HepG2 (cell line): ENCODE data around the gene MTHFD2L. TPM values are rescaled to one million over a fixed set of nuclear protein-coding genes. Genes with fewer than 3 reads are reported as not detected.

Experiments used
- ATAC-seq: fragments of 200-7000 bp; cut with Tn5 transposase; 3 replicates; pipeline ENCODE4 v1.9.1; 2020; ENCODE audit warnings: mild to moderate bottlenecking, moderate library complexity
- BruUV-seq: library from RNA; stranded (reverse); fragments of 400-500 nt; replicated peaks from 2 replicates; lab custom pipeline; 2021; lab: Mats Ljungman, UMichigan
- CTCF ChIA-PET: fragments of 300-600 bp; formaldehyde crosslinking; extraction: SDS; loops from one replicate; lab custom pipeline; 2021; ENCODE audit warnings: low total read pairs, inconsistent platforms, low intra/inter-chr PET ratio; lab: Yijun Ruan, JAX
- POLR2A ChIA-PET: fragments of 350-600 bp; sonication (Branson Sonifier 250); formaldehyde crosslinking; loops from one replicate; lab custom pipeline; 2020; ENCODE audit warnings: antibody characterized with exemption, inconsistent platforms; lab: Yijun Ruan, JAX
- DNase-seq: peaks from one replicate; pipeline ENCODE4 v3.0.0-alpha.2; 2015; ENCODE audit warnings: low spot score
- FAIRE-seq: peaks from 3 replicates; lab custom pipeline; 2011; peaks lifted over from hg19 to GRCh38; lab: Jason Lieb, UNC
- H2AFZ ChIP-seq: one replicate; pipeline ENCODE4 v1.6.1; 2011; ENCODE audit warnings: low read length, inconsistent platforms
- H3K27ac ChIP-seq: fragments of 300-600 bp; 3 replicates; pipeline ENCODE4 v1.8.0; 2011; ENCODE audit warnings: mixed run types, mild to moderate bottlenecking, mixed read lengths, low read length, inconsistent platforms; ENCODE audit not compliant: insufficient read depth; ENCODE audit errors: extremely low read length
- H3K27me3 ChIP-seq, 2 experiments: fragments of 200-600 bp in 1 of 2; 2 replicates in 1 of 2; 3 replicates in 1 of 2; pipeline versions ENCODE4 v1.6.0 to v1.8.0; 2011; ENCODE audit warnings: low read length in 2 of 2, mild to moderate bottlenecking in 2 of 2, moderate library complexity in 2 of 2, inconsistent platforms in 1 of 2; ENCODE audit not compliant: insufficient read depth in 2 of 2, control insufficient read depth in 1 of 2
- H3K36me3 ChIP-seq, 2 experiments: fragments of 200-600 bp in 1 of 2; replicated peaks in 1 of 2; 2 replicates in 1 of 2; 3 replicates in 1 of 2; pipeline versions ENCODE4 v1.5.1 to v1.8.0; 2011; ENCODE audit warnings: low read length in 2 of 2, inconsistent platforms in 1 of 2; ENCODE audit not compliant: insufficient read depth in 2 of 2, control insufficient read depth in 1 of 2
- H3K4me1 ChIP-seq: 2 replicates; pipeline ENCODE4 v1.5.1; 2012; ENCODE audit warnings: low read length, inconsistent platforms; ENCODE audit not compliant: insufficient read depth
- H3K4me2 ChIP-seq: 2 replicates; pipeline ENCODE4 v1.6.0; 2011; ENCODE audit warnings: low read depth, low read length, inconsistent platforms
- H3K4me3 ChIP-seq, 3 experiments: fragments of 200-600 bp in 1 of 3; sonication (generic), shearing (Covaris generic) in 1 of 3; replicated peaks in 1 of 3; 2 replicates each; pipeline ENCODE4 v1.5.1; 2011 to 2016; ENCODE audit warnings: low read length in 3 of 3, inconsistent platforms in 2 of 3, low read depth in 2 of 3, mild to moderate bottlenecking in 2 of 3, control low read depth in 1 of 3, mixed read lengths in 1 of 3; ENCODE audit not compliant: insufficient read depth in 1 of 3
- H3K79me2 ChIP-seq: one replicate; pipeline ENCODE4 v1.6.1; 2011; ENCODE audit warnings: low read length, inconsistent platforms; ENCODE audit not compliant: insufficient read depth
- H3K9ac ChIP-seq: 2 replicates; pipeline ENCODE4 v1.6.0; 2011; ENCODE audit warnings: mild to moderate bottlenecking, low read depth, low read length, inconsistent platforms; ENCODE audit not compliant: insufficient read depth
- H3K9me3 ChIP-seq: 2 replicates; pipeline ENCODE4 v1.5.1; 2012; ENCODE audit warnings: mild to moderate bottlenecking, low read length
- H4K20me1 ChIP-seq: 2 replicates; pipeline ENCODE4 v1.6.0; 2011; ENCODE audit warnings: inconsistent platforms, mild to moderate bottlenecking, low read length, moderate library complexity; ENCODE audit not compliant: insufficient read depth
- ARNT2 ChIP-seq: sonication (generic); formaldehyde crosslinking; IDR thresholded peaks from 2 replicates; pipeline ENCODE4 v1.8.0; 2022; ENCODE audit warnings: mild to moderate bottlenecking, low read depth, missing genetic modification reagents, moderate library complexity
- NFIB ChIP-seq: sonication (generic); formaldehyde crosslinking; IDR thresholded peaks from 2 replicates; pipeline ENCODE4 v1.9.0; 2021; ENCODE audit warnings: missing genetic modification reagents, mild to moderate bottlenecking, borderline replicate concordance
- RFX3 ChIP-seq: IDR thresholded peaks from 2 replicates; pipeline ENCODE4 v1.6.1; 2016; ENCODE audit warnings: missing biosample characterization, missing genetic modification reagents
- ZMYM3 ChIP-seq: sonication (generic); formaldehyde crosslinking; IDR thresholded peaks from 2 replicates; pipeline ENCODE4 v1.5.1; 2020; ENCODE audit warnings: mild to moderate bottlenecking, missing genetic modification reagents
- ZNF619 ChIP-seq: sonication (generic); formaldehyde crosslinking; IDR thresholded peaks from 2 replicates; pipeline ENCODE4 v1.4.0; 2020; ENCODE audit warnings: mild to moderate bottlenecking, missing genetic modification reagents
- ZNF672 ChIP-seq: sonication (generic); formaldehyde crosslinking; IDR thresholded peaks from 2 replicates; pipeline ENCODE4 v1.8.1; 2022; ENCODE audit warnings: missing genetic modification reagents
- ZNF770 ChIP-seq: sonication (generic); formaldehyde crosslinking; IDR thresholded peaks from 2 replicates; pipeline ENCODE4 v1.5.0; 2020; ENCODE audit warnings: mild to moderate bottlenecking, missing genetic modification reagents
- ZNF841 ChIP-seq: sonication (generic); formaldehyde crosslinking; IDR thresholded peaks from 2 replicates; pipeline ENCODE4 v1.8.1; 2023; ENCODE audit warnings: missing genetic modification reagents, borderline replicate concordance
- ZXDC ChIP-seq: sonication (generic); formaldehyde crosslinking; IDR thresholded peaks from 2 replicates; pipeline ENCODE4 v1.5.0; 2020; ENCODE audit warnings: mild to moderate bottlenecking, missing genetic modification reagents
- in situ Hi-C: cut with HindIII; loops from 2 replicates; pipeline ENCODE4 v1.10.0; 2017; ENCODE audit warnings: low pct_unique_long_range_greater_than_20kb; ENCODE audit not compliant: extremely low pct_ligation_motif_present
- intact Hi-C: fragments of 100-400 bp; cut with micrococcal nuclease; formaldehyde crosslinking; loops from one replicate; pipeline ENCODE4 v1.10.0; 2022; ENCODE audit not compliant: unreplicated experiment
- polyA plus RNA-seq, 8 experiments: library from polyadenylated mRNA; depleted of rRNA in 3 of 8; stranded (reverse) in 7 of 8; unstranded in 1 of 8; fragments of >200 nt; fragmentation: Illumina TruSeq in 4 of 8; extraction: Trizol in 4 of 8; gene quantifications; 2 replicates each; pipeline versions ENCODE4 v1.2.1 to v1.2.3, GENCODE V29; 2011 to 2016; ENCODE audit warnings: low read depth in 4 of 8, missing spikeins in 1 of 8, mixed read lengths in 1 of 8; ENCODE audit not compliant: insufficient read depth in 1 of 8
- total RNA-seq, 5 experiments: library from RNA; depleted of rRNA; stranded (reverse); fragments of >200 nt; fragmentation: Illumina TruSeq; extraction: Trizol; gene quantifications; 2 replicates each; pipeline ENCODE4 v1.2.3, GENCODE V29; 2016; ENCODE audit warnings: low read depth in 1 of 5

MTHFD2L gene
- total and polyA plus RNA-seq, 2 of the 13 experiments (the other 11 are each of a cell fraction or from before 2014, with no cell fraction given) = 10.5 to 14.9 TPM

GRCh38 chr4:74235135-74235534 lies 77.2 kb downstream of the MTHFD2L start:
- H3K79me2 ChIP-seq = no peaks in the 10 kb centered on the region
- ChIA-PET POLR2A (no interaction called here), CTCF (no interaction called here)
- H3K27ac ChIP-seq = no peak overlapping the region
- no peak overlapping the region for H2AFZ ChIP-seq
- FAIRE-seq = no peak
- H3K4me3 ChIP-seq = no peak overlapping the region
- no peak overlapping the region for H3K9ac ChIP-seq
- intact Hi-C loops = no loop called here
- H3K4me2 ChIP-seq = no peak overlapping the region
- no peaks in the 10 kb centered on the region for H3K27me3 ChIP-seq
- no peak for DNase-seq
- H4K20me1 ChIP-seq = no peaks in the 10 kb centered on the region
- no peaks in the 10 kb centered on the region for H3K9me3 ChIP-seq
- in situ Hi-C loops = no loop called here
- no peaks in the 10 kb centered on the region for H3K4me1 ChIP-seq
- ATAC-seq = no peak
- no TSS peak for BruUV-seq
- TF ChIP-seq ZMYM3 (no peak), NFIB (CRISPR knock-in tag) (no peak), ZNF672 (CRISPR knock-in tag) (no peak), ZNF619 (CRISPR knock-in tag) (no peak), ARNT2 (no peak), ZNF841 (CRISPR knock-in tag) (no peak), RFX3 (CRISPR knock-in tag) (no peak), ZXDC (CRISPR knock-in tag) (no peak), ZNF770 (no peak)
- no peaks in the 10 kb centered on the region for H3K36me3 ChIP-seq
